Tibial nerve (tissue), 4 donors: ENCODE data around the gene SLC39A13.

Source experiments
- CTCF ChIP-seq, 5 experiments: fragments of 200-600 bp in 3 of 5; fragments of 450-650 bp in 2 of 5; sonication (generic) in 3 of 5; IDR thresholded peaks; one replicate each; pipeline ENCODE4 v1.5.1; 2016 to 2019; ENCODE audit warnings: antibody characterized with exemption in 5 of 5, mild to moderate bottlenecking in 3 of 5, moderate library complexity in 2 of 5
- EP300 ChIP-seq, 2 donors: sonication (generic); formaldehyde crosslinking; IDR thresholded peaks; one replicate each; pipeline ENCODE4 v1.6.1; 2017; ENCODE audit warnings: antibody characterized with exemption in 2 of 2, mild to moderate bottlenecking in 1 of 2
- POLR2A ChIP-seq, 2 donors: fragments of 450-650 bp; IDR thresholded peaks; one replicate each; pipeline ENCODE4 v1.6.1; 2017; ENCODE audit warnings: antibody characterized with exemption in 2 of 2, mild to moderate bottlenecking in 2 of 2, moderate library complexity in 2 of 2

DNA sequence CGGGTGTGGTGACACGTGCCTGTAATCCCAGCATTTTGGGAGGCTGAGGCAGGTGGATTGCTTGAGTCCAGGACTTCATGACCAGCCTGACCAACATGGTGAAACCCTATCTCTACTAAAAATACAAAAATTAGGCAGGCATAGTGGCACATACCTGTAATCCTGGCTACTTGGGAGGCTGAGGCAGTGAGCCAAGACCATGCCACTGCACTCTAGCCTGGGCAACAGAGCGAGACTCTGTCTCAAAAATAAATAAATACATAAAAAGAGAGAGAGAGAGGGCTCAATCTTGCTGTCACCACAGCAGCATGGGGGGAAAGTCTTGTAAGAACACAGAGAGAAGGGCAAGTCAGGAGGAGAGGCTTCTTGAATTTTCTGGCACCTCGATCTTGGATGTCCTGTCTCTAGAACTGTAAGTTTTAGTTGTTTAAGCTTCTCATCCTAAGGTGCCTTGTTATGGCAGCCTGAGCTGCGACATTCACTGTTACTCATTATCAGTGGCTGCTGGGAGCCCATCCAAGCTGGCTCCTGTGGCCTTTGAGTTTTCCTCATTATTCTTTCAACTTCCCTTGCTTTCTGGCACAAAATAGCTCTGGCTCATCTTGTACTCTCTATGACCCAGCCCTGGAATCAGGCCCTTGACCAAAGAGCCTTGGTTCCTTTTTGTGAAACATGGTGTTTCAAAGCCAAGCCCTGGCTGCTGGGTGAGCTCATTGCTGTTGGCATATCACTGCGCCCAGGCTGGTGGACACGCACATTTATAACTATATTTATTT, 25.8 kb downstream of the SLC39A13 start:
- TF ChIP-seq CTCF (IDR thresholded peaks at IDR 0.05) (no peak), POLR2A (IDR thresholded peaks at IDR 0.05) (no peak), EP300 (IDR thresholded peaks at IDR 0.05) (no peak)
